Stimulated activated CD8-positive, alpha-beta memory T cell treated with anti-CD3 and anti-CD28 coated beads, Interleukin-15, amount 100 ng/mL, for 4 hours (primary cell): ENCODE data around the gene TOMM20.
"Not testable (repeated sequence)": the region's sequence is repeated elsewhere in the genome, so short reads cannot be mapped to it uniquely, and the experiment has no call there.

Source experiments
- DNase-seq, 2 donors: peaks; one replicate each; pipeline ENCODE4 v3.0.0-alpha.2; 2020; ENCODE audit warnings: low read depth in 2 of 2

TOMM20 gene

DNA sequence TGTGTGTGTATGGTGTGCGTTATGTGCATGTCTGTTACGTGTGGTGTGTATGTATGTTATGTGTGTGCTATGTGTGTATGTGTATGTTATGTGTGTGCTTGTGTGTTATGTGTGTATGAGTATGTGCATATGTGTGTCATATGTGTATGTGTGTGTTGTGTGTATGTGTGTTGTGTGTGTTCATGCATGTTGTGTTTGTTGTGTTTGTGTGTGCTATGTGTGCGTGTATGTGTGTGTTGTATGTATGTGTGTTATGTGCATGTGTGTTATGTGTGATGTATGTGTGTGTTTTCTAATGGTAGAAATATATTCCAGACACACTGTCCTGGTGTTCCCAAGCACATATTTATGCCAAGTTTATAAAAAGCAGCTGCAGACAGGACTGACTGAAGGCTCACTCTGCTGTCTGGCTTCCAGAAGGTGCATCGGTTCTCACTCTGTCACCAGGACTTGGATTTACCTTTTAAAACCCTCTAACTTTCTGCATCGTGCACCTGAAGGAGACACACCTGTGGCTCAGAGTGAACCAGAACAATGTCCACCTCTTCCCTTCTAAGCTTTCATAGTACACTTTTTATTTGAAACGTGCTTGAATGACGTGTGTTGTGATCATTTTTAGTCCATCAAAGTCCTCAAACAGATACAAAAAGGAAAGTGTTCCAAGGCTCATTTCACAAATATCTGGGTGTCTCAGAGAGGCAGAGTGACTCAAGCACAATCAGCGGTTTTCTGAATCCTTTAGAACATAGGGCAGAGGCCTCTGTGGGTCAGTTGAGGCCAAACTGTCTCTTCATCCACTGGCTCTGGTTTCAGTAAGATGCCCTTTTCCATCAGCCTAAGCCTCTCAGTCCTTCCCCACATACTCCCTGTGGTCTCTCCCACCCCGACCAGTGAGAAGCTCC is 49.9 kb downstream of the TOMM20 start:
- no peak for DNase-seq

DNA sequence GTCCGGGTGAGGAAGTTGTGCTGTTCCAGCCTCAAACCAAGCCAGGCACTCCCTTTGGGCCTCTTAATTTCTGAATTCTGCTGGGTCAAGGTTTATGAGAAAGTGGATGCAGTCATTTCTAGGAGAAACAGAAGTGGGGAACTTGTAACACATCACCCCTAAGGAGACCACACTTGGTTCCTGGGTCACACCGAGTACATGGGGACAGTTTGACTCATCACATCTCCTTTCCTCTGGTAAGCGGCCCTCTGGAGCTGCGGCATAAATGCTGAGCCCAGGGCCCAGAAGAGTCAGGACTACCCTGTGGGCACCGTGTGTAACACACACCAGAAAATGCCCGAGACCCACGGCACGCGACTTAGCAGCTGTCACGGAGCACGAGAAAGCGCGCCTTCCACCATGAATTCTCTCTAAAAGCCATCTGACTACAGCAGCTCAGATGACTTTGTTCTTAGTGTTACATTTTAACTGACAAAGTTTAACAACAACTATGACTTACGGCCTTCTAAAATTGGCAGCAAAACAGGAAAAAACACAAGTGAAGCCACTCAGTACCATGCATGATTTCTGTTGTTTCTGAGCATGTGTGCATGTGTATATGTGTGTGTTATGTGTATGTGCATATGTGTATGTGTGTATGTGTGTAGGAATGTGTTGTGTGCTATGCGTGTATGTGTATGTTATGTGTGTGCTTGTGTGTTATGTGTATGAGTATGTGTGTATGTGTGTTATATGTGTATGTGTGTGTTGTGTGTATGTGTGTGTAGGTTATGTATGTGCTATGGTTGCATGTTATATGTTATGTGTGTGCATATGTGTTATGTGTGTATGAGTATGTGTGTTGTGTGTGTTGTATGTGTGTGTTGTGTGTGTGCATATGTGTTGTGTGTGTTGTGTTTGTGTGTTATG is 50.8 kb downstream of the TOMM20 start:
- no peak for DNase-seq

DNA sequence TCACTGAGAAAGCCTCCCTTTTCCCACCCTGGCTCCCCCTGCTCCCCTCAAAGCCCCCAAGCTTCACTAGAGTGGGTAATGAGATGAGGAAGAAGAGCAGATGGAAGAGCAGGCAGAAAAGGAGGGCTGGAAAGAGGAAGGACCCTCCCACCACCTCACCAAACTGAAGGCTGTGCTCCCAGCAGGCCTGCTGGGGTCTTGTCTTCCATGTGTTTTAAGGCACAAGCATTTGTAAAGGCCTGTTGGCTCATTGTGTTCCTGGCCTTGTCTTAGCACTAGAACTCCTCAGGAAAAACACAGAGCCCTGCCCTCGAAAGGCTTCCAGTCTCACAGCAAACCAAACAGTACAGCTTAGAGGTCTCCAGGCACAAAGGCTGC is 51.5 kb downstream of the TOMM20 start:
- no peak for DNase-seq

DNA sequence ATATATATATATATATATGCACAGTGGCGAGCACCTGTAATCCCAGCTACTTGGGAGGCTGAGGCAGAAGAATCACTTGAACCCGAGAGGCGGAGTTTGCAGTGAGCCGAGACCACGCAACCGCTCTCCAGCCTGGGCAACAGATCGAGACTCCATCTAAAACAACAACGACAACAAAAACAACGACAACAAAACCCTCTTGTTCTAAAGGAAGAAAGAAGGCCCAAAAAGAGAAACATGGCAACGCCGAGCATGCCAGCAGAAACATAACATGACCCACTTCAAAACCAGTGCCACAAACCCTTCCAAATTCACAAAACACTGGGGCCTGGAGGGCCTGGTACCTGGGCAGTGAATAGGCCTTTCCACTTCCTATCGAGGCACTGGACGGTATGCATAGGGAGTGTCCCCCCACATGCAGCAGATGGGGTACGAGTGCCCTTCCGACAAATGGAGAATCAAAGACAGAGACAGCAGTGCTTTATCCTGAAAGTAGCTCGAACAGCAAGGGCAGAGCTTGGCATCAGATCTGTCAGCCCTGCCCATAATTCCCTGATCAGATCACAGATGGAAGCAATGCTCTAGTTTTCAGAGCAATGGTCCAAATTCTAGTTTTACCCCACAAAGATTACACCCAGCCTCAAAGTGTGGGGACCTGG is 52.0 kb downstream of the TOMM20 start:
- DNase-seq: no peak

DNA sequence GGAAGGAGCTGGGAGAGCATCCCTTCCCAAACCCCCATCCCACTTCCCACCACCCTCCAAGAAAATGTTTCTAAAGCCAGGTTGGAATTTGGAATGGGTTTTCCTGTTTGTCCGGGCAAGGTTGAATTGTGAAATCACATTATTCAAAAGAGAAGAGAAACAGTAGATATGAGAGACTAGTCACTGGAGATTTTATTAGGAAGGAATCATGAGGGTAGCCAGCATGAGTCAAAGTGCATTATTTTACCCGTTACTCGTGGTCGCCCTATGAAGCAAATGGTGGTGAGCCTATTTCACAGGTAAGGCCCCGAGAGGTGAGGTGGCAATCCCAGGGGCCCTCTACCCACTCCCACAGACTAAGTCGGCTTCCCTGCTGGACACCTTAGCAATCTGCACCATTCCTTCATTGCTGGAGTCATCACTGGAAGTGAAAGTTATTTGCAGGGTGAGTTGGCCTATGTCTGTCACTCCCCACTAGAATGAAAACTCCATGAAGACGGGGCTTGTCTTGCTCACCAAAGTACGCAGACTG is 52.8 kb downstream of the TOMM20 start:
- no peak for DNase-seq

DNA sequence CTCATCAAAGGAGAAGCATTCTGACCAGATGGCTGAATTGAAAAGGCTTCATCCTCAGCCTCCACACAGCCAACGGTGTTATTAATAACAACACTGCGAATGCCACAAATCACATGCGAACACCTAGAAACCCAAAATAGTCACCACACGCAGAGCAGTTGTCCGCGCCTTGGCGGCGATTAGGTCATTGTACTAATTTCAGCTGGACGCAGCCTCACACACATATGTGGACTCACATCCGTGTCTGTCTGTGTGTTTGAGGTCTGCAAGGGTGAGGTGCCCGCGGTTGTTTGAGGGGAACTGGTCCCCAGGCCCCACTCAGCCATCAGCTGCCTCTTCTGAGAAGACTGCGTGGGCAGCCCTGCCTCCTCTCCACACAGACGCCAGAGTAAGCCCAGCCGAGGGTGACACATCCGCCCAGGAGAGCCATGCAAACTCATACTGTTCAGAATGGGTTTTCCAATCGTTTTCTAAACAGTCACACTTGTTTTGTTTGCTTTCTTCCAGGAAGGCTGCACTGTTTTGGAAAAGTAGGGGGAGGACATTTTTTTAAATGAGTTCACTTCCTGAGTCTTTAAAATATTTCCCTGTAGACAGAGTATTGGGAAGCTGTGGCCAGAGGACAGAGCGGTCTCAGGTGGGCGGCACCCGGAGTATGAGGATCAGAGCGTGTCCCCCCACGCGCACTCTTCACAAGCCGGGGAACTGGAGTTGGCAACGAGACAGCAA is 53.4 kb downstream of the TOMM20 start:
- peak; percentile 50 to 66 for DNase-seq

DNA sequence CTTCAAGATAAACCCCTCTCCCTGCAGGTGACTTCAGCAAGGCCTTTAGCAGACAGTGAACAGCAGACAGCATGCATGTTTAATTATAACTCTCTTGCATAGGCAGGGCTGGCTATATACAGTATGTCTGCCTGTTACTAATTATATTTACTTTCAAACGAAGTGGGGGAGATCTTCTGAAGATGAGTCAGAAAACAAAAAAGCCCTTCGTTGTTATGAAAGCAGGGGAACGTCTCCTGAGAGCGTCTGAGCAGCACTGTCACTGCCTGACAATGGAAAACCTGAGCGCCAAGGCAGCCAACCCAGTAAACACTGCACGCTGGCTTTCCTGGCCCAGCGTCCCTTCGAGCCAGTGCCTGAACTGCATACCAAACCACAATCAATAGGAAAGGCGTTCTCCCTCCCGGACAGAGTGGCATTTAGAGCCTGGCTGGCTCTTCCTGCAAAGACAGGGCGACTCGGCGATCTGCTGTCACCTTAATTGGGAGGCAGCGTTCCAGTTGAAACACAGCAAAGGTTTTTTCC is 54.1 kb downstream of the TOMM20 start:
- no peak for DNase-seq

DNA sequence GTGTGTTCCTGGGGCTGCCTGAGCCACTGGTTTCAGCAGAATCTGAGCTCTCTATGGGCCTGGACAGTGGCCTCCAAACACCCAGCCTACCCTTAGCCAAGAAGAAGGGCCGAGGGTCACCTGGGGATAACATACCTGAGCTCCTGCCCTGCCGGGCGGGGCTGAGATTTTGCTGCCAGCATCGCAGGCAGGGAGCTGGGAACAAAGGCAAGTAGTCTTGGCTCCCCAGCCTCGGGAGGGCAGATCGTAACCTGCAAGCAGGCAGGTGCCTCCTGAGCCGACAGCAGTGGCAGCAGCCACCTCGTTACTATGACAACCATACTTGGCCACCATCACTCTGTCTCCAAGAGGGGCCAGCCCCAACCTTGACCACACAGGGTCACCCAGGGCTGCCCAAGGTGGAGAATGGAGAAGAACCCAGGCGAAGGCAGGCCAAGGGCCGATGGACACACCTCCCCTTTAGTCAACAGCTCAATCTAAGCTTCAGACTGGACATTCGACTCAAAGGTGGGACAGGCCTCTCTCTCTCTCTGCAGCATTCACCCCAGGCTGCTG is 54.6 kb downstream of the TOMM20 start:
- DNase-seq: no peak

DNA sequence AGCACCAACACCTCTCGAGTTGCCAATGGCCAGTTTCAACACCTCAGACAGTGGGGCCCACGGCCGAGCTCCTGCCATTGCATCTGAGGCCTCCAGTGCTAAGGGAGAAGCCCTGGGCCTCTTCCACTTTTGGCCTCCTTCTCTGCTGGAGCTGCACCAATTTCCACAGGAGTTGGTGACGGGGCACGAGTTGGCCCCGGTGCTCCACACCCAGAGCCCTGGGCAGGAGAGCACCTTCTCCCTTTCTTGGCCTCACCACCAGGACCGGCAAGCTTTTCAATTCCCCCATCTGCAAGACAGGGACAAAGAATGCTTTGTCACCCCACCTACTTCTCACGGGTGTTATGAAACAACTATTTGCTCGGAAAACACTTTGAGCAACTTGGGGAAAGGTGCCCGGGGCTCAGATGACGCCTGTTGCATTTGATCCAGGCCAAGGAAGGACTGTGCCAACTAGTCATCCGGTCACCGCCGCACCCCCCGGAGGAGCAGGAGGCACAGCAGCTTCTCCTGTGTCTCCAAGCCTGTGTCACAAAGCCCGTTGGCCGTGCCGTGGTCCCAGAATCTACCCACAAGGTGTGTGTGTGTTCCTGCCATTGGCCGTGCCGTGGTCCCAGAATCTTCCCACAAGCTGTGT is 55.2 kb downstream of the TOMM20 start:
- DNase-seq: no peak

DNA sequence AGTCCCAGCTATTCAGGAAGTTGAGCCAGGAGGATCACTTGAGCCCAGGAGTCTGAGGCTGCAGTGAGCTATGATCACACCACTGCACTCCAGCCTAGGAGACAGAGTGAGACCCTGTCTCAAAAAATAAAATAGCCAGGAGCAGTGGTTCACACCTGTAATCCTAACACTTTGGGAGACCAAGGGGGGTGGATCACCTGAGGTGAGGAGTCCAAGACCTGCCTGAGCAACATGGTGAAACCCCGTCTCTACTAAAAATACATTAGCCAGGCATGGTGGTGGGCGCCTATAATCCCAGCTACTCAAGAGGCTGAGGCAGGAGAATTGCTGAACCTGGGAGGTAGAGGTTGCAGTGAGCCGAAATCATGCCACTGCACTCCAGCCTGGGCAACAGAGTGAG is 56.1 kb downstream of the TOMM20 start:
- DNase-seq: not testable (repeated sequence)

DNA sequence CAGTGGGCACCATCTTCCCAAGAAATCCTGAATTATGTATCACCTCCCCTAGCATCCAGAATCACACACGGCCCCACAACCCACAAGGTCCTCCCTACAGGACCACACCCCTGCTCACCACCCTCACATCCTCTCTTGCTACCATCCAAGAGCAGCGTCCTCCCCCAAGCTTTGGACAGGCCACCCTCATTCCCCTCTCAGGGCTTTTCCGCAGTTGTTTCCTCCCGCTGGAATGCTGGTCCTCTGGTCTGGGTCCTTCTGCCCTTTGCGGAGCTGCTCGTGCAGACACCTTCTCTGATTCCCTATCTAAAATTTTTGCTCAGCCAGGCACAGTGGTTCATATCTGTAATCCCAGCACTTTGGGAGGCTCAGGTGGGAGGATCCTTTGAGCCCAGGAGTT is 56.5 kb downstream of the TOMM20 start:
- DNase-seq: no peak

DNA sequence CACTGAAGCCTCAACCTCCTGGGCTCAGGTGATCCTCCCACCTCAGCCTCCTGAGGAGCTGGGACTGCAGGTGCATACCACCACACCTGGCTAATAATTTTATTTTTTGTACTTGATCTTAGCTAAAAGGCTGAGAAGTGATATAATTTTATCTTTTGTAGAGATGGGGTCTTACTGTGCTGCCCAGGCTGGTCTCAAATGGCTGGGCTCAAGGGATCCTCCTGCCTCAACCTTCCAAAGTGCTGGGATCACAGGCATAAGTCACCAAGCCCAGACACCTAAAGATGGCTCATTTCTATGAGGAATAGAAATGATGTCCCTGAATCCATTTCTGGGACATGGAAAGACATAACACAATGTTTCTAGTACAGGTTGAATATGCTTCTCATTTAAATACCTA is 57.8 kb downstream of the TOMM20 start:
- no peak for DNase-seq

DNA sequence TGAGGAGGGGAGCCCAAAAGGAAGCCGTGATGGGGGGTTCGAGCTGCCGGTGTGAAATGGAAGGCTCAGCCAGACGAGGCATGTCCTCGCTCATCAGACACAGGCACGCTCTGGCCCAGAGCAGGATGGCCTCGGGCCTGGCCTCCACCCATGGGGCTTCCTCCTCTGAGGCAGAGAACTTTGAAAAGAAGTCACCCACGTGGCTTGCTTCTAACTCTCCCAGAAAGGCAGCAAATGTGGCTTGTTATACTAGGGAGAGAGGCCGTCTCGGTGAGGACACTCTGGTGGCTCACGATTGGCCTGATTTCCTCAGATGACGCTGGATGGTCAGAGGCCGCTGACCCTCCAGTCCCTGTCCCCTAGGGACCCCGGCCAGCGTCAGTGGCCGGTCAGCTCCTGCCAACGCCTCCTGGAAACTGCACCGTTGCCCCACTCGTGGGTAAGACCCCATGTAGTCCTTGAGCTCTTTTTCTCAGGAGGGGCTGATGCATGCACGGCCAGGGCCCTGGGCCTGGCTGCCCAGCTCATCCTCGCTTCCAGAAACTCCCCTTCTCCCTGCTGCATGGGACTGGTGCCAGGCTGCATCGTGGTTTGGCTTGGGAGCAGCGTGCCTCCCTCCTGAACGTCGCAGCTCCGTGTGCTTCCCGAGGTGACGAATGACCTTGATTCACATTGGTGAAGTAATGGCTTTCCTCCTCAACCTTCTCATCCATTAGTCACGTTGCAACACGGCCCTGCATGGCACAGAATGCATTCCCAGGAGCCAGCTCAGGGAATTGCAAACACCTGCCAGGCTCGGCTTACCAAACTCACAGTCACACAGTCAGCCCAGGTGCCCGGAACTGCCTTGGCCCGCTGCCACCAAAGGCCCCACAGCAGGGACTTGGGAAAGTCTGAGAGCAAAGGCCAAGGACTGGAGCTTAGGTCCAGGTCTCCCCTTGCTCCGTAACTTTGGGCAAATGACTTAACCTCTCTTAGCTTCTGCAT is 58.8 kb downstream of the TOMM20 start:
- no peak for DNase-seq

DNA sequence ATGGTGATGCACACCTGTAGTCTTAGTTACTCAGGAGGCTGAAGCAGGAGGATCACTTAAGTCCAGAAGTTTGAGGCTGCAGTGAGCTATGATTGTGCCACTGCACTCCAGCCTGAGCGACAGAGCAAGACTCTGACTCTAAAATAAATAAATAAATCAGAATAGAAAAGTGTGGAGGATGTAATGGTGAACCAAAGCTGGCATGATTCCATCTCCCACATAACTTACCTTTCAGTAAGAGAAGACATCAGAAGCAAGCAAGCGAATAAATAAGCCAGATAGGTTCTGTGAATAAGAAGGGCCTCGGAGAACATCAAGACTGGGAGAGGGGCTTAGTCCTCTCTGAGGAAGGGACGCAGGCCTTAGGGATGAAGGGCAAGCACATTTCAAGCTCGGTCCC is 59.5 kb downstream of the TOMM20 start:
- no peak for DNase-seq

DNA sequence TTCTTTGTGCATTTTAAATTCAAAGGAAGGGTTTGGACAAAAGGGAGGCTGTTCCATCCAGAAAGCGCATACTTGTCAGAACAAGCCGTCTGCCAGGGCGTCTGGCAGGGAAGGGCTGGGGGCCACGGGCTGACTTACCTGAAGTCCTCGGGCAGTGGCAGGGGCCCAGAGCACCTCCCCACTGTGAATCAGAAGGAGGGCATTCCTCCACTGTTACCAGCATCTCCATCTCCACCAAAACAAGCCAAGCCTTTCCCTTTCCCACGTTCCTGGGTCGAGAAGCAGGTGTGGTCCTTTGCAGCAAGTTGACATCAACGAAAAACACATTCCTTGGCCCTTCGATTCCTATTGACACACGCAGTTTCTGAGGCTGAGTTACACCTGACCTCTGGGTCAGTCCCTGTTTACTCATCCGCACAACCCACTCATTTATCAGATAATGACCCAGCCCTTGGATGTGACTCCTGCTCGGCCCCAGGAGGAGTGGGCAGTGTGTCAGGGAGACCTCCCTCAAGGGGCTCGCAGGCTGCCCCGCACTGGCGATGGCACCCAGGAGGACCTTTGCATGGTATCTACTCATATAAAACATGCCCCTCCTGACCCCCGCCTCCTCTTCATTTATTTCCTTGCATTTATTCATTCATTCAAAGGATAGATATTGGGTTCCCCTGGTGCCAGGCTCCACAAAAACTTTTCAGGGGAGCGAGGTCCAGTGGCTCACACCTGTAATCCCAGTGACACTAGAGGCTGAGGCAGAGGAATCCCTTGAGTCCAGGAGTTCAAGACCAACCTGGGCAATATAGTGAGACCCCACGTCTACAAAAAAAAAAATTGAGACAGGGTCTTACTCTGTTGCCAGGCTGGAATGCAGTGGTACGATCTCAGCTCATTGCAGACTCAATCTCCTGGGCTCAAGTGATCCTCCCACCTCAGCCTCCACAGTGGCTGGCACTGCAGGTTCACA is 60.2 kb downstream of the TOMM20 start:
- no peak for DNase-seq

DNA sequence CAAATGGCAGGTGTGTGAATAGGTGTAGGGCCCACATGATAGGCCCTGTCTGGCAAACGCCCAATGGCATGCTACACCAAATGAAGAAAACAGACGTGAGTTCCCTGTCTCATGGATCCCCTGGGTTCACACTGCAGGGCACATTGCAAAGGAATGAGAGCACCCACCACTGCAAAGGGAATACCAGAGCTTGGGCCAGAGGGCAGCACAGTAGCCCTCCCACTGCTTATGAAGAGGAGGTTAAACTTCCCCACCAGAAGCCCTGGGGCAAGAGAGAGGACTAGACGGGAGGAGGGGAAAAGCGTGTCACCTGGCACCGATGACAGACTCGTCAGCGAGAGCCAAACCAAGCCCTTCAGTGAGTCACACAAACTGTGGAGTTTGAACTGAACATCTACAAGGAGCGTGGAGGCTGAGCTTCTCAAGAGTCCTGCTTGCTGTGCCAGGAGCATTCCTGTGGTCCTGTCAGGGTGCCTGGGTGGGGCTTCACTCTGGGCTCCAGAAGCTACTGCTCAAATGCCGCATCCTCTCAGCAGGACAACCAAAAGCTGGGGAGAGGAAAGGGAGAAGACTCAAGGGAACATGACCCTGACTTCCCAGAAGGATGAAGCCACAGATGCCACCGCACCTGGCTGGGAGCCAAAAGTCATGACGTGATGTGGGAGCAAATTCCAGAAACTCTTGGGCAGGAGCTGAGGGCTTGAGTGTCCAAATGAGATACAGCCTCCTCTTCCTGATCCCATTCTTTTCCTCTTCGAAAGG is 61.1 kb downstream of the TOMM20 start:
- no peak for DNase-seq
